Measurements from ENCODE around the gene GPR39. TPM values are rescaled to one million over a fixed set of nuclear protein-coding genes. Genes with fewer than 3 reads are reported as not detected.

The GPR39 gene
- total and polyA plus RNA-seq, 7 experiments from 2014 or later = not detected

DNA sequence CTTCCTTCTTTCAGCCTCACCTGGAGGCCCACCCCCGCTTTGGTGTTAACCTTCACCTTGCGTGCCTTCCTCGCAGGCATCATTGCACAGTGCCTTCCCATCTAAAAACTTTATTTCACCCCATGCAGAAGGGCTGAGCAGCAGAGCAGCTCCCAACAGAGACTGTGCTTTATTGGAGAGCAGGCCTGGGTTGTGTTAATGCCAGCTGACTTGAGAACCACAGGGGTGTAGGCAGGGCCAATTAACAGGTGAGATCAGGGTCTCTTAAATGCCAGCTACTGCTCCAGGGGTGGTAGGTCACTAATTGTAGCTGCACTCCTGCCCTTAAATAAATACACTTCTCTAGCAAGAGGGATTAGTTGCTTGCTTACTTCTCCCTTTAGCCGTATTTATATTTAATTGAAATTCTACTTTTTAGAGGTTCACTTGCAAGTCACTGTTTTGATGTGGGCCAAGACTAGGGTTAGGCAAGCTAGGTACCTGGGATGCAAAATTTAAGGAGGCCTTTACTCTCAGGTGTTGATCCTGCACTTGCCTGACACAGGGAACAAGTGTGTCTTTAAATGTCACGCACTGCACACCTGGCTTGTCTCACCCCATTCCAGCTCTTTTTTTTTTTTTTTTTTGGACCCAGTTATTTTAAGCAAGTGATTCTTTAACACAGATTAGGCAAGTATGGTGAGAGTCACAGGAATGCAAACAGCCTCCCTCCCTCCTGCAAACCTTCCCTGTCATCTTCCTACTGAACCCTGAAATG is 198.9 kb downstream of the GPR39 start:
- Mint-ChIP-seq H3K36me3 (peaks cover 0 to 3% (median 0%) of the 10 kb centered on the region in 5 donors), H3K4me1 (no peaks in the 10 kb centered on the region), H3K27me3 (peaks cover 0 to 5% (median 0%) of the 10 kb centered on the region in 5 donors), H3K9me3 (peaks cover 0 to 10% (median 0%) of the 10 kb centered on the region in 11 donors), H3K4me3 (no peak overlapping the region), H3K27ac (no peak overlapping the region)
- ATAC-seq (no peak), DNase-seq (no peak)
- H3K9me3 ChIP-seq (ENCODE audit: control insufficient read depth in 2 of 3, low read length in 3 of 3) = peaks cover 0 to 3% (median 0%) of the 10 kb centered on the region in 3 experiments
- POLR2A ChIA-PET = no interaction called here
- no peaks in the 10 kb centered on the region for H3K36me3 ChIP-seq (ENCODE audit: control insufficient read depth in 2 of 3, insufficient read depth in 3 of 3, low read length in 3 of 3)
- CTCF ChIA-PET = no interaction called here
- no peaks in the 10 kb centered on the region for H3K4me1 ChIP-seq (ENCODE audit: control insufficient read depth in 2 of 2, insufficient read depth in 2 of 2, low read length in 2 of 2)
- H3K27ac ChIP-seq (ENCODE audit: low read depth, low read length) = no peak overlapping the region
- no peak overlapping the region for H3K4me3 ChIP-seq (ENCODE audit: low read length)
- no peaks in the 10 kb centered on the region for H3K27me3 ChIP-seq (ENCODE audit: control insufficient read depth in 2 of 2, insufficient read depth in 2 of 2, low read length in 2 of 2)
- intact Hi-C loops (cut with micrococcal nuclease) = no loop called here

DNA sequence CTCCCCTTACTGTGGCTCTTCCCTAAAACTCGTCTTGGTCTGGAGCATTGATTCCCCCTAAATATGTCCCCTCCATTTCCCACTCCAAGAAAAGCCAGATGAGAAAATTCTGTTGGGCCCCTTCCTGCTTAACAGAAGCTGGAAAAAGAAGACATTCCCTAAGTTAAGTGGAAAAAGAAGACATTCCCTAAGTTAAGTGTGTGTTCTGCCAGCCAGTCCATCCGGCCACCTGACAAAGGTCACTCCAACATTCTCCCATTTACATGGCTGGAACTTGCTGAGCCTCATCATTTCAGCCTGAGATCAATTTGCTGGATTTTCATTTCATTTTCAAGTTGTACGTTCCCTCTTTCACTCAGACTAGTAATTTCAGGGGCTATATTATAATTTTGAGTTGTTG is 201.4 kb downstream of the GPR39 start:
- DNase-seq = no peak
- H3K4me1 ChIP-seq (ENCODE audit: control insufficient read depth in 2 of 2, insufficient read depth in 2 of 2, low read length in 2 of 2) = no peaks in the 10 kb centered on the region
- Mint-ChIP-seq H3K27ac (no peak overlapping the region), H3K36me3 (peaks cover 0 to 3% (median 0%) of the 10 kb centered on the region in 5 donors), H3K9me3 (peaks cover 0 to 7% (median 0%) of the 10 kb centered on the region in 11 donors), H3K4me1 (no peaks in the 10 kb centered on the region), H3K4me3 (no peak overlapping the region), H3K27me3 (peaks cover 0 to 9% (median 0%) of the 10 kb centered on the region in 5 donors)
- CTCF ChIA-PET = no interaction called here
- H3K27ac ChIP-seq (ENCODE audit: low read depth, low read length) = no peak overlapping the region
- ATAC-seq = no peak
- H3K9me3 ChIP-seq (ENCODE audit: control insufficient read depth in 2 of 3, low read length in 3 of 3) = peaks cover 0 to 3% (median 0%) of the 10 kb centered on the region in 3 experiments
- intact Hi-C loops (cut with micrococcal nuclease) = no loop called here
- no peaks in the 10 kb centered on the region for H3K27me3 ChIP-seq (ENCODE audit: control insufficient read depth in 2 of 2, insufficient read depth in 2 of 2, low read length in 2 of 2)
- POLR2A ChIA-PET = no interaction called here
- H3K4me3 ChIP-seq (ENCODE audit: low read length) = no peak overlapping the region
- H3K36me3 ChIP-seq (ENCODE audit: control insufficient read depth in 2 of 3, insufficient read depth in 3 of 3, low read length in 3 of 3) = no peaks in the 10 kb centered on the region

DNA sequence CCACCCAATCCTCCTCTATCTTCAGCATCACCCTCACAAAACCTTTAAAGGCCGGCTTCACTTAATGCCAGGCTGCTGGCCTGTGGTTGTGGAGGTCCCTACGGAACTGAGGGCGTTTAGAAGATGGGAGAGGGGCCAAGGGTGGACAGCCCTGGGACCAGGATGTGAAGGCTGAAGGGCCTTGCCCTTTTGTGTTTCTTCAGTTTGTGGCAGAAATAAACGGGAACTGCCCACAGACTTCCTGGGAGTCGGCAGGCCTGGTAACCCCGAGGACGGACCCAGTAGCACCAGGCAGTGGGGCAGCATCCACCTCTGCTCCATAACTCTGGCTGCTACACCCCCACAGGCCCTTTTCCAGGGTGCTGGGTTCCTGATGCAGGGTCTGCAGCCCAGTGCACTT is 202.1 kb downstream of the GPR39 start:
- no peak overlapping the region for H3K4me3 Mint-ChIP-seq
- H3K27me3 Mint-ChIP-seq = peaks cover 0 to 9% (median 0%) of the 10 kb centered on the region in 5 donors
- intact Hi-C loops (cut with micrococcal nuclease) = no loop called here
- H3K36me3 Mint-ChIP-seq = peaks cover 0 to 3% (median 0%) of the 10 kb centered on the region in 5 donors
- POLR2A ChIA-PET = no interaction called here
- peaks cover 0 to 7% (median 0%) of the 10 kb centered on the region in 11 donors for H3K9me3 Mint-ChIP-seq
- no peaks in the 10 kb centered on the region for H3K4me1 Mint-ChIP-seq
- Histone ChIP-seq H3K4me1 (ENCODE audit: control insufficient read depth in 2 of 2, insufficient read depth in 2 of 2, low read length in 2 of 2) (no peaks in the 10 kb centered on the region), H3K36me3 (ENCODE audit: control insufficient read depth in 2 of 3, insufficient read depth in 3 of 3, low read length in 3 of 3) (no peaks in the 10 kb centered on the region), H3K27me3 (ENCODE audit: control insufficient read depth in 2 of 2, insufficient read depth in 2 of 2, low read length in 2 of 2) (no peaks in the 10 kb centered on the region), H3K9me3 (ENCODE audit: control insufficient read depth in 2 of 3, low read length in 3 of 3) (peaks cover 0 to 3% (median 0%) of the 10 kb centered on the region in 3 experiments), H3K4me3 (ENCODE audit: low read length) (no peak overlapping the region), H3K27ac (ENCODE audit: low read depth, low read length) (no peak overlapping the region)
- H3K27ac Mint-ChIP-seq = no peak overlapping the region
- ATAC-seq (no peak), DNase-seq (no peak)
- CTCF ChIA-PET = no interaction called here

DNA sequence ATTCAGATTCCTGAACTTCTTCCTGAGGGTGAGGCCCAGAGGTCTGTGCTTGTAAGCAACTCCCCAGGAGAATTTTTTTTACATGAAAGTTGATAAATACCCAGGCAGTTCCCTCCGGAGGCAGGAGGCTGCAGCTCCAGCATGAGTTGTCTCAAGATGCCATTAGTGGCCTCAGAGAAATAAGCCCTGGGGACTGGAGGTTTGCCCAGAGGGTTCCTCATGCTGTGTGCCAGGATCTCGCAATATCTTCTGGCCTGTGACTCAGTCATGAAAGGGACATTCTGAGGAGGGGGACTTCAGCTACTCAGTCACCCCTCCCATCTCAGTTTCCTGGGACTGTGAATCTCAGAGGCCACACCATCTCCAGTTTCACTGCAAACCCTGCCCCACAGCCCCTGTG is 203.5 kb downstream of the GPR39 start:
- Histone ChIP-seq H3K9me3 (ENCODE audit: control insufficient read depth in 2 of 3, low read length in 3 of 3) (peaks cover 0 to 3% (median 0%) of the 10 kb centered on the region in 3 experiments), H3K36me3 (ENCODE audit: control insufficient read depth in 2 of 3, insufficient read depth in 3 of 3, low read length in 3 of 3) (no peaks in the 10 kb centered on the region), H3K4me3 (ENCODE audit: low read length) (no peak overlapping the region), H3K27ac (ENCODE audit: low read depth, low read length) (no peak overlapping the region), H3K4me1 (ENCODE audit: control insufficient read depth in 2 of 2, insufficient read depth in 2 of 2, low read length in 2 of 2) (no peaks in the 10 kb centered on the region), H3K27me3 (ENCODE audit: control insufficient read depth in 2 of 2, insufficient read depth in 2 of 2, low read length in 2 of 2) (no peaks in the 10 kb centered on the region)
- no peak overlapping the region for H3K4me3 Mint-ChIP-seq
- no peak for ATAC-seq
- ChIA-PET CTCF (no interaction called here), POLR2A (no interaction called here)
- H3K27me3 Mint-ChIP-seq = peaks cover 0 to 9% (median 0%) of the 10 kb centered on the region in 5 donors
- H3K9me3 Mint-ChIP-seq = peaks cover 0 to 9% (median 0%) of the 10 kb centered on the region in 11 donors
- H3K27ac Mint-ChIP-seq = no peak overlapping the region
- intact Hi-C loops (cut with micrococcal nuclease) = no loop called here
- peaks cover 0 to 3% (median 0%) of the 10 kb centered on the region in 5 donors for H3K36me3 Mint-ChIP-seq
- DNase-seq = no peak
- H3K4me1 Mint-ChIP-seq = peaks cover 0 to 2% (median 0%) of the 10 kb centered on the region in 7 donors

DNA sequence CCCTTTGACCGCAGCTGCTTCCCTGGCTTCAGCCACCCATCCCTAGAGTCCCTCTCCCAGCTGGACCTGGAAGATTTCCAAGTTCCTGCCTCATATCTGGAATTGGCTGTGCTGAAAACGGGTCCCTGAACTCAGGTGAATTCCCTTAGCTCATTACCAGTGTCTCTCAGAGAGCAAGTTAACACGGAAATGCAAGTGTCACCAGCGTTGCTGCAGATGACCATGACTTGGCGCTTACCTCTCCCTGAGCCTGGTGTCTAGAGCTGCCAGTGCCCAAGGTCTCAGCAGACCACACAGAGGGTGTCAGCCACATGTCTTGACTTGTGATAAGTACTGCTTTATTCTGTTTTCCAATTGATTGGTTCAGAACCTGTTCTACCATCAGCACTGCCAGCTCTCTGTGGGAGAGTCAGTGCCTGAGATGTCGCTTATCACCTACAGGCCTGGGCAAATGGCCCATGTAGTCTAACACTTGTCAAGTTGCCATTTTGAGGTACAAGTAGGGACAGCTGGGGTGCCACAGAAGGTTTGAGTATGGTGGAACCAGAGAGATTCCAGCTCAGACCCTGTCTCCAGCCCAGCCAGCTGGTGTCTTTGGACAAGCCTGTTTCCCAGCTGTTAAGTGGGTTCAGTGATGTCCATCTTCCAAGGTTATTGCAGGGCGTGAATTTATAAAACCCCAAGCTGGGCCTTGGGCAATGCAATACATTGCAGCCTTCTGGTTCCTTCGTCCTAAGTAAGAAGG is 204.7 kb downstream of the GPR39 start:
- no peaks in the 10 kb centered on the region for H3K4me1 ChIP-seq (ENCODE audit: control insufficient read depth in 2 of 2, insufficient read depth in 2 of 2, low read length in 2 of 2)
- H3K9me3 ChIP-seq (ENCODE audit: control insufficient read depth in 2 of 3, low read length in 3 of 3) = peaks cover 0 to 3% (median 0%) of the 10 kb centered on the region in 3 experiments
- no peak overlapping the region for H3K4me3 ChIP-seq (ENCODE audit: low read length)
- no peaks in the 10 kb centered on the region for H3K36me3 Mint-ChIP-seq
- POLR2A ChIA-PET = no interaction called here
- peaks cover 0 to 2% (median 0%) of the 10 kb centered on the region in 7 donors for H3K4me1 Mint-ChIP-seq
- no peaks in the 10 kb centered on the region for H3K27me3 ChIP-seq (ENCODE audit: control insufficient read depth in 2 of 2, insufficient read depth in 2 of 2, low read length in 2 of 2)
- peaks cover 0 to 9% (median 0%) of the 10 kb centered on the region in 5 donors for H3K27me3 Mint-ChIP-seq
- H3K4me3 Mint-ChIP-seq = no peak overlapping the region
- H3K27ac ChIP-seq (ENCODE audit: low read depth, low read length) = no peak overlapping the region
- H3K36me3 ChIP-seq (ENCODE audit: control insufficient read depth in 2 of 3, insufficient read depth in 3 of 3, low read length in 3 of 3) = no peaks in the 10 kb centered on the region
- H3K27ac Mint-ChIP-seq = no peak overlapping the region
- DNase-seq (no peak), ATAC-seq (no peak)
- CTCF ChIA-PET = no interaction called here
- peaks cover 0 to 9% (median 0%) of the 10 kb centered on the region in 11 donors for H3K9me3 Mint-ChIP-seq
- intact Hi-C loops (cut with micrococcal nuclease) = no loop called here

DNA sequence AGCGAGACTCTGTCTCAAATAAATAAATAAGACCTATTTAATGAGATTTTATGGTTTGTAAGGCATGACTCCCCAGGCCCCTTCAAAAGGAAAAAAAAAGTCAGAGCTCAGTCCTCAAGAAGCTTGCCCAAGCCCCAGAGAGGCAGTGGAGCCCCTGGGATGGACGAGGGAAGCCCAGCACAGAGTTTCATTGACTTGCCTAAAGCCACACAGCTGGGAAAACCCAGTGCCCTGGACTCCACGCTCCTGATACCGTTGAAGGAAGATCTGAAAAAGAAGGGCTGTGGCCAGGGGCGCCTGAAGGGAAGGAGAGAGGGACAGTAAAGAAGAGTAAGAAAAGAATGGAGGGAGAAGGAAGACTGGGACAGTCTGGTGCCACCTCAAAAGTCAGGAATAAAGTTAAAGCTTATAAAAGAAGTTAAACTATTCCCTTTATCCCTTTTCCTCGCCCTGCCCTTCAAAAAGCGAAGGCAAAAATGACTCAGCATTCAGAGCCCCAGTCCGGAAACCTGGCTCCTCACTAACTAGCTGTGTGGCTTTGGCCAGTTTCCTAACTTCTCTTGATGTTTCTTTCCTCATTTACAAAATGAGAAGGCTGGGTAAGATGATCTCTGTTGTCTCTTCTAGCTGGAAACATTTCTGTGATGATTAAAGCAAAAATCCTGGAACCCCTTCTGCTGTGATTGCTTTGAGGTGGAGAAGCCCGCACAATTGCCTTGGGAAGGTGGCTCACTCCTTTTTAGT is 206.7 kb downstream of the GPR39 start:
- H3K4me1 Mint-ChIP-seq = peaks cover 0 to 2% (median 0%) of the 10 kb centered on the region in 7 donors
- CTCF ChIA-PET = no interaction called here

More for the DNA sequence above, 206.7 kb downstream of the GPR39 start:
- H3K27ac Mint-ChIP-seq = no peak overlapping the region
- Histone ChIP-seq H3K4me1 (ENCODE audit: control insufficient read depth in 2 of 2, insufficient read depth in 2 of 2, low read length in 2 of 2) (no peaks in the 10 kb centered on the region), H3K27ac (ENCODE audit: low read depth, low read length) (no peak overlapping the region), H3K9me3 (ENCODE audit: control insufficient read depth in 2 of 3, low read length in 3 of 3) (no peaks in the 10 kb centered on the region), H3K27me3 (ENCODE audit: control insufficient read depth in 2 of 2, insufficient read depth in 2 of 2, low read length in 2 of 2) (no peaks in the 10 kb centered on the region), H3K36me3 (ENCODE audit: control insufficient read depth in 2 of 3, insufficient read depth in 3 of 3, low read length in 3 of 3) (no peaks in the 10 kb centered on the region), H3K4me3 (ENCODE audit: low read length) (no peak overlapping the region)
- ATAC-seq (no peak), DNase-seq (no peak)
- intact Hi-C loops (cut with micrococcal nuclease) = no loop called here
- POLR2A ChIA-PET = no interaction called here
- H3K4me3 Mint-ChIP-seq = no peak overlapping the region
- H3K27me3 Mint-ChIP-seq = peaks cover 0 to 5% (median 0%) of the 10 kb centered on the region in 5 donors
- H3K9me3 Mint-ChIP-seq = peaks cover 0 to 9% (median 0%) of the 10 kb centered on the region in 11 donors
- no peaks in the 10 kb centered on the region for H3K36me3 Mint-ChIP-seq
